Measurements from ENCODE around the gene EHD3. TPM values are rescaled to one million over a fixed set of nuclear protein-coding genes. Genes with fewer than 3 reads are reported as not detected.
A peak's percentile ranks its signal among the peaks of the same experiment; 100 is the strongest.

The EHD3 gene
- total and polyA plus RNA-seq, 2 of the 8 experiments (the other 6 are each of a cell fraction or from before 2014, with no cell fraction given), result 9.3 to 12.0 TPM

- no peak overlapping the region for H3K27ac ChIP-seq (ENCODE audit: low read depth, low read length)
- DNase-seq (ENCODE audit: low read depth in 1 of 2, low spot score in 2 of 2) (no peak), FAIRE-seq (no peak)
- no peaks in the 10 kb centered on the region for H3K79me2 ChIP-seq (ENCODE audit: control insufficient read depth in 1 of 2, insufficient read depth in 2 of 2, low read length in 2 of 2)
- H2BK12ac ChIP-seq (ENCODE audit: low read depth, low read length), result no peak overlapping the region
- no peak overlapping the region for H2BK15ac ChIP-seq (ENCODE audit: low read length)
- no peak overlapping the region for H2AK5ac ChIP-seq (ENCODE audit: low read depth, low read length)
- CTCF ChIA-PET (ENCODE audit: partially characterized antibody), result interaction anchor here (0.9 to 2.1 kb wide), 4 partner anchors 23 to 107 kb away, joined by 3 to 8 read pairs (median 4); no protein-coding TSS in a partner anchor
- H3K18ac ChIP-seq (ENCODE audit: extremely low read depth, low read length), result no peak overlapping the region
- H4K8ac ChIP-seq (ENCODE audit: extremely low read depth, insufficient read depth, low read length), result no peak overlapping the region
- no peak overlapping the region for H2BK120ac ChIP-seq (replicated peaks; ENCODE audit: low read depth, low read length)
- H3K56ac ChIP-seq (replicated peaks; ENCODE audit: insufficient read length, low read depth, low read length), result no peak overlapping the region
- WGBS, 2 experiments (ENCODE audit: extremely low coverage in 1 of 2, insufficient coverage in 1 of 2, insufficient read length in 1 of 2, insufficient replicate concordance in 2 of 2, low coverage in 1 of 2, low lambda C conversion rate in 2 of 2, missing lambda C conversion rate in 1 of 2), result 82% methylated on average over 2 of the region's 2 CpGs; no CpG with 5 or more reads in 1 of the 2 experiments
- no peak overlapping the region for H4K5ac ChIP-seq (ENCODE audit: insufficient read length, low read depth, low read length)
- H3K4me3 ChIP-seq (ENCODE audit: extremely low read depth in 1 of 4, insufficient read depth in 2 of 4, low read depth in 3 of 4, low read length in 4 of 4), result no peak overlapping the region
- H3K36me3 ChIP-seq (ENCODE audit: control insufficient read depth in 2 of 4, insufficient read depth in 4 of 4, low read length in 3 of 4), result no peaks in the 10 kb centered on the region
- no peak overlapping the region for H2BK20ac ChIP-seq (ENCODE audit: low read length)
- no peak overlapping the region for H3K9ac ChIP-seq (replicated peaks in 1 of 4; ENCODE audit: extremely low read depth in 1 of 4, low read depth in 3 of 4, low read length in 3 of 4)
- no peak overlapping the region for H3K23ac ChIP-seq (ENCODE audit: insufficient read length)
- no peaks in the 10 kb centered on the region for H4K20me1 ChIP-seq (replicated peaks in 1 of 2; ENCODE audit: control insufficient read depth in 1 of 2, insufficient read depth in 2 of 2, low read length in 2 of 2)
- H3K23me2 ChIP-seq (ENCODE audit: low read depth, low read length), result no peaks in the 10 kb centered on the region
- no peak overlapping the region for H4K91ac ChIP-seq (replicated peaks; ENCODE audit: insufficient read length, low read length)
- H3K4me2 ChIP-seq (ENCODE audit: insufficient read depth in 1 of 2, low read depth in 2 of 2, low read length in 2 of 2), result no peak overlapping the region
- peak overlapping the region; percentile 32; the same call in 1 of the 2 replicates for H2AFZ ChIP-seq (ENCODE audit: low read length)
- H2BK5ac ChIP-seq (ENCODE audit: low read depth, low read length), result no peak overlapping the region
- H3K79me1 ChIP-seq (ENCODE audit: low read depth, low read length), result no peaks in the 10 kb centered on the region
- POLR2A ChIA-PET (ENCODE audit: partially characterized antibody), result interaction anchor here (1.3 kb wide), 1 partner anchor 44 kb away, joined by 3 read pairs; no protein-coding TSS in a partner anchor
- no peaks in the 10 kb centered on the region for H3K4me1 ChIP-seq (replicated peaks in 1 of 4; ENCODE audit: control insufficient read depth in 3 of 4, insufficient read depth in 4 of 4, low read length in 3 of 4)
- no peaks in the 10 kb centered on the region for H3K27me3 ChIP-seq (replicated peaks in 1 of 4; ENCODE audit: control insufficient read depth in 3 of 4, extremely low read depth in 1 of 4, insufficient read depth in 3 of 4, low read length in 3 of 4)
- H3K4ac ChIP-seq (replicated peaks; ENCODE audit: insufficient read length, low read depth, low read length), result no peak overlapping the region
- no peak overlapping the region for H3K14ac ChIP-seq (ENCODE audit: insufficient read length)
- H3K9me3 ChIP-seq (ENCODE audit: insufficient read depth in 2 of 2, low read depth in 1 of 2, low read length in 1 of 2), result no peaks in the 10 kb centered on the region
- TF ChIP-seq BRCA1 (IDR thresholded peaks at IDR 0.05; ENCODE audit: low read depth, low read length) (no peak), RFX5 (IDR thresholded peaks at IDR 0.05; ENCODE audit: borderline replicate concordance, low read depth, low read length) (no peak), EZH2 (IDR thresholded peaks at IDR 0.05; ENCODE audit: low read depth, low read length, severe bottlenecking) (no peak), RNF2 (IDR thresholded peaks at IDR 0.05; ENCODE audit: borderline replicate concordance, low read depth, low read length, missing control alignments, poor library complexity, severe bottlenecking) (no peak), CTBP2 (IDR thresholded peaks at IDR 0.05; ENCODE audit: borderline replicate concordance, insufficient read depth, insufficient read length, low read length) (no peak), FOSL1 (IDR thresholded peaks at IDR 0.05; ENCODE audit: insufficient read depth, low read depth, low read length) (no peak), TCF12 (IDR thresholded peaks at IDR 0.05; ENCODE audit: low read depth, low read length) (no peak), SP4 (IDR thresholded peaks at IDR 0.05; ENCODE audit: low read length) (no peak), CBX8 (IDR thresholded peaks at IDR 0.05; ENCODE audit: borderline replicate concordance, low read depth, low read length) (no peak), POLR2AphosphoS5 (IDR thresholded peaks at IDR 0.05; ENCODE audit: low read depth, low read length) (no peak)
These were observed 7.7 kb upstream of the EHD3 start for GRCh38 chr2:31226266-31226665.

All from H1 (cell line).